Neural crest cell (in vitro differentiated cells): ENCODE results near the gene GPAT2. TPM values are rescaled to one million over a fixed set of nuclear protein-coding genes. Genes with fewer than 3 reads are reported as not detected.
"Not testable (repeated sequence)": the region's sequence is repeated elsewhere in the genome, so short reads cannot be mapped to it uniquely, and the experiment has no call there.

Experiments
- DNase-seq: peaks from one replicate; pipeline ENCODE4 v3.0.0; 2021; ENCODE audit warnings: low read depth, mixed read lengths, low spot score
- H3K27ac Mint-ChIP-seq: one replicate; pipeline ENCODE4 v1.8.0; 2021; ENCODE audit warnings: mild to moderate bottlenecking, mixed read lengths; ENCODE audit not compliant: unreplicated experiment
- H3K27me3 Mint-ChIP-seq: 2 replicates; pipeline ENCODE4 v1.8.0; 2021; ENCODE audit warnings: low read depth, mild to moderate bottlenecking, mixed read lengths
- H3K36me3 Mint-ChIP-seq: 2 replicates; pipeline ENCODE4 v1.8.0; 2021; ENCODE audit warnings: low read depth, mild to moderate bottlenecking, mixed read lengths
- H3K4me1 Mint-ChIP-seq: 2 replicates; pipeline ENCODE4 v1.8.0; 2021; ENCODE audit warnings: mixed read lengths
- H3K4me3 Mint-ChIP-seq: one replicate; pipeline ENCODE4 v1.8.0; 2021; ENCODE audit warnings: mild to moderate bottlenecking, mixed read lengths
- H3K9me3 Mint-ChIP-seq: 2 replicates; pipeline ENCODE4 v1.8.0; 2021; ENCODE audit warnings: mixed read lengths
- CTCF ChIP-seq: fragments of 200-600 bp; sonication (generic); conservative IDR thresholded peaks from 2 replicates; pipeline ENCODE4 v1.5.0; 2021; ENCODE audit warnings: antibody characterized with exemption, mild to moderate bottlenecking
- total RNA-seq: library from RNA; stranded (reverse); gene quantifications from 2 replicates; pipeline ENCODE4 v1.2.1, GENCODE V29; 2021

Gene GPAT2
- total RNA-seq, 1 donor from 2014 or later: not detected

- H3K36me3 Mint-ChIP-seq, H3K9me3 Mint-ChIP-seq, H3K4me1 Mint-ChIP-seq, H3K27me3 Mint-ChIP-seq, H3K27ac Mint-ChIP-seq, H3K4me3 Mint-ChIP-seq, DNase-seq: not testable (repeated sequence)
Measured at GRCh38 chr2:96067098-96067660, 32.5 kb upstream of the GPAT2 start.

- not testable (repeated sequence) for H3K4me3 Mint-ChIP-seq, H3K36me3 Mint-ChIP-seq, H3K4me1 Mint-ChIP-seq, H3K27ac Mint-ChIP-seq, DNase-seq, H3K9me3 Mint-ChIP-seq, H3K27me3 Mint-ChIP-seq
Measured at GRCh38 chr2:96066511-96066910, 31.8 kb upstream of the GPAT2 start.

- H3K4me1 Mint-ChIP-seq, H3K4me3 Mint-ChIP-seq, H3K36me3 Mint-ChIP-seq, H3K9me3 Mint-ChIP-seq, H3K27ac Mint-ChIP-seq, H3K27me3 Mint-ChIP-seq, DNase-seq: not testable (repeated sequence)
Measured at GRCh38 chr2:96065954-96066353, 31.2 kb upstream of the GPAT2 start.

GRCh38 chr2:96065381-96065930 lies 30.7 kb upstream of the GPAT2 start:
- no peaks in the 10 kb centered on the region for H3K9me3 Mint-ChIP-seq
- no peaks in the 10 kb centered on the region for H3K4me1 Mint-ChIP-seq
- DNase-seq: no peak
- no peaks in the 10 kb centered on the region for H3K27me3 Mint-ChIP-seq
- TF ChIP-seq CTCF: no peak
- no peak overlapping the region for H3K27ac Mint-ChIP-seq
- no peaks in the 10 kb centered on the region for H3K36me3 Mint-ChIP-seq
- H3K4me3 Mint-ChIP-seq: no peak overlapping the region

GRCh38 chr2:96064760-96065159 lies 30.0 kb upstream of the GPAT2 start:
- not testable (repeated sequence) for H3K27ac Mint-ChIP-seq, H3K36me3 Mint-ChIP-seq, DNase-seq, H3K9me3 Mint-ChIP-seq, H3K4me3 Mint-ChIP-seq, H3K4me1 Mint-ChIP-seq, H3K27me3 Mint-ChIP-seq

- DNase-seq, H3K27ac Mint-ChIP-seq, H3K36me3 Mint-ChIP-seq, H3K9me3 Mint-ChIP-seq, H3K27me3 Mint-ChIP-seq, H3K4me1 Mint-ChIP-seq, H3K4me3 Mint-ChIP-seq: not testable (repeated sequence)
Measured at GRCh38 chr2:96064047-96064675, 29.4 kb upstream of the GPAT2 start.

- not testable (repeated sequence) for H3K27me3 Mint-ChIP-seq, H3K9me3 Mint-ChIP-seq, H3K27ac Mint-ChIP-seq, H3K36me3 Mint-ChIP-seq, H3K4me1 Mint-ChIP-seq, DNase-seq, H3K4me3 Mint-ChIP-seq
- TF ChIP-seq CTCF: peak; percentile 31
Measured at GRCh38 chr2:96063116-96063899, 28.6 kb upstream of the GPAT2 start.

GRCh38 chr2:96062483-96062882 lies 27.8 kb upstream of the GPAT2 start:
- H3K9me3 Mint-ChIP-seq, H3K36me3 Mint-ChIP-seq, H3K4me1 Mint-ChIP-seq, DNase-seq, H3K27ac Mint-ChIP-seq, H3K27me3 Mint-ChIP-seq, H3K4me3 Mint-ChIP-seq: not testable (repeated sequence)

- H3K9me3 Mint-ChIP-seq, H3K4me1 Mint-ChIP-seq, H3K4me3 Mint-ChIP-seq, DNase-seq, H3K36me3 Mint-ChIP-seq, H3K27me3 Mint-ChIP-seq, H3K27ac Mint-ChIP-seq: not testable (repeated sequence)
Measured at GRCh38 chr2:96061901-96062300, 27.2 kb upstream of the GPAT2 start.

- H3K4me3 Mint-ChIP-seq, DNase-seq, H3K27ac Mint-ChIP-seq, H3K36me3 Mint-ChIP-seq, H3K4me1 Mint-ChIP-seq, H3K9me3 Mint-ChIP-seq, H3K27me3 Mint-ChIP-seq: not testable (repeated sequence)
Measured at GRCh38 chr2:96061197-96061817, 26.6 kb upstream of the GPAT2 start.

GRCh38 chr2:96060325-96060724 lies 25.6 kb upstream of the GPAT2 start:
- H3K27ac Mint-ChIP-seq, H3K36me3 Mint-ChIP-seq, H3K4me1 Mint-ChIP-seq, H3K9me3 Mint-ChIP-seq, DNase-seq, H3K4me3 Mint-ChIP-seq, H3K27me3 Mint-ChIP-seq: not testable (repeated sequence)
